ENCODE measurements around the gene TBCB.
"Not testable (repeated sequence)": the region's sequence is repeated elsewhere in the genome, so short reads cannot be mapped to it uniquely, and the experiment has no call there.

Gene TBCB, protein sequence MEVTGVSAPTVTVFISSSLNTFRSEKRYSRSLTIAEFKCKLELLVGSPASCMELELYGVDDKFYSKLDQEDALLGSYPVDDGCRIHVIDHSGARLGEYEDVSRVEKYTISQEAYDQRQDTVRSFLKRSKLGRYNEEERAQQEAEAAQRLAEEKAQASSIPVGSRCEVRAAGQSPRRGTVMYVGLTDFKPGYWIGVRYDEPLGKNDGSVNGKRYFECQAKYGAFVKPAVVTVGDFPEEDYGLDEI

GRCh38 chr19:36115453-36116343 lies at the start of gene TBCB:
TBCB (plus strand) TSS chr19:36115468; CDS start chr19:36115561, 93 bp downstream.
- DNase-seq: no peak

- no peak for DNase-seq
Observed at GRCh38 chr19:36067681-36068080, 47.6 kb upstream of the TBCB start.

DNA sequence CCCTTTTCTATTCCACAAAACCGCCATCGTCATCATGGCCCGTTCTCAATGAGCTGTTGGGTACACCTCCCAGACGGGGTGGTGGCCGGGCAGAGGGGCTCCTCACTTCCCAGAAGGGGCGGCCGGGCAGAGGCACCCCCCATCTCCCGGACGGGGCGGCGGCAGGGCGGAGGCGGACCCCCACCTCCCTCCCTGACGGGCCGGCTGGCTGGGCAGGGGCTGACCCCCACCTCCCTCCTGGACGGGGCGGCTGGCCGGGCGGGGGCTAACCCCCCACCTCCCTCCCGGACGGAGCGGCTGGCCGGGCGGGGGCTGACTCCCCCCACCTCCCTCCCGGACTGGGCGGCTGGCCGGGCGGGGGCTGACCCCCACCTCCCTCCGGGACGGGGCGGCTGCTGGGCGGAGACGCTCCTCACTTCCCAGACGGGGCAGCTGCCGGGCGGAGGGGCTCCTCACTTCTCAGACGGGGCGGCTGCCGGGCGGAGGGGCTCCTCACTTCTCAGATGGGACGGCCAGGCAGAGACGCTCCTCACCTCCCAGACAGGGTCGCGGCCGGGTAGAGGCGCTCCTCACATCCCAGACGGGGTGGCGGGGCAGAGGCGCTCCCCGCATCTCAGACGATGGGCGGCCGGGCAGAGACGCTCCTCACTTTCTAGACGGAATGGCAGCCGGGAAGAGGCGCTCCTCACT lies 46.3 kb upstream of the TBCB start:
- not testable (repeated sequence) for DNase-seq

- DNase-seq: no peak
Observed at GRCh38 chr19:36072081-36072480, 43.2 kb upstream of the TBCB start.

- DNase-seq: no peak
Observed at GRCh38 chr19:36073121-36073876, 42.0 kb upstream of the TBCB start.

GRCh38 chr19:36079389-36079945 lies 35.8 kb upstream of the TBCB start:
- no peak for DNase-seq

- no peak for DNase-seq
Observed at GRCh38 chr19:36081385-36081784, 33.9 kb upstream of the TBCB start.

GRCh38 chr19:36081894-36082293 lies 33.4 kb upstream of the TBCB start:
- no peak for DNase-seq

DNA sequence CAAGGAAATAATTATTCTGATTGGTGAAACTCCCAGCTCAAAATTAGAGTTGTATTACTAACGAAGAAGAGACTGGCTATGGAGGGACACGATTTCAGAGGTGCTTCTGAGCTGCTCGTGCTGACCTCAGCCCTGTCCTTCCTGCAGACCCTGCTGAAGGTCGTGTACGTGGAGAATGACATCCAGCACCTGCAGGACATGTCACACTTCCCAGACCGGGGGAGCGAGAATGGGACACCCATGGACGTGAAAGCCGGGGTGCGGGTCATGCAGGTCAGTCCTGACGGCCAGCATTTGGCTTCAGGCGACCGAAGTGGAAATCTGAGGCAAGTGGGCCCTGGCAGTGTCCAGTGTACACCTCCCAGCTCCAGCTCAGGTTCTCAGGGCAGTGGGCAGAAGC lies 32.4 kb upstream of the TBCB start:
- DNase-seq: no peak

- DNase-seq: no peak
Observed at GRCh38 chr19:36084231-36085009, 30.8 kb upstream of the TBCB start.

- DNase-seq: no peak
Observed at GRCh38 chr19:36086326-36086725, 28.9 kb upstream of the TBCB start.

DNA sequence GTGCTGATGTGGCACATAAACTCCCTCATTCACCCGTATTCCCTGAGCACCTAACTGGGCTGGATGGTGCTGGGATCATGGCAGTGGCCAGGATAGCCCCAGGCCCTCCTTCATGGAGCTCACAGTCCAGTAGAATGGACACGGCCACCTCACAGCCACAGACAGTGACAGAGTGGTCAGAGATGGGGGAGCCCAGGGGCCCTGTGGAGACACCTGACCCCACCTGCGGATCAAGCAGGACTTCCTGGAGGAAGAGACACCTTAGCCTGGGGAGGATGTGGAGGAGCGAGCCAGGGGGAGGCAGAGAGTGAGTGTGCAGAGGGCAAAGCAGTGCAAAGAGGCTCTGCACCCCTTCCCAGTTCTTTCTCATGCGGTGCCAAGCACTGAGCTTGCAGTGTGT lies 25.4 kb upstream of the TBCB start:
- DNase-seq: no peak

DNA sequence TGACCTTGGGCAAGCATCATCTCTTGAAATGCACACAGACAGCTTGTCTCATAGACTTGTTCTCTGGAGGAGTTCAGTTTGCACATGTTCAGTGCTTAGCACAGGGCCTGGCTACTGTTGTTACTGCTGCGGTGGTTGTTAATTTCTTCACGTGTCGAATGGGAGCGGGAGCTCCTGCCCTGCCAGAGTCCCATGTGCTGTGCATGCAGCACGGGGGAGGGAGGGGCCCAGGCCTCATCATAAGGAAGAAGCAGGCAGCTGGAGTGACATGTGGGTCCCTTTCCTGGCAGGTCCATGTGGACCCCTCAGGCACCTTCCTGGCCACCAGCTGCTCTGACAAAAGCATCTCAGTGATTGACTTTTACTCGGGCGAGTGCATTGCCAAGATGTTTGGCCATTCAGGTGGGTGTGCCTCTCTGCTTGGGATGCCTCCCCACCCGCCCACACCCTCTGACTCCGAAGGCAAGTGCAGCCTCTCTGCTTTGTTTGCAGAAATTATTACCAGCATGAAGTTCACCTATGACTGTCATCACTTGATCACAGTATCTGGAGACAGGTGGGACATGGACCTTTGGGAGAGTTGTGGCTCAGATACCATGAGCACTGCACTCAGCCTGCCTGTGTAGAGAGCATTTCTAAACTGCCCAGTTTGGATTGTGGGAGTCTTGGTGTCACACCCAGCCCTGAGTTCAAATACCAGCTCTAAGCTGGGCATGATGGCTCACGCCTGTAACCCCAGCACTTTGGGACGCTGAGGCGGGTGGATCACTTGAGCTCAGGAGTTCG lies 24.2 kb upstream of the TBCB start:
- DNase-seq: no peak

DNA sequence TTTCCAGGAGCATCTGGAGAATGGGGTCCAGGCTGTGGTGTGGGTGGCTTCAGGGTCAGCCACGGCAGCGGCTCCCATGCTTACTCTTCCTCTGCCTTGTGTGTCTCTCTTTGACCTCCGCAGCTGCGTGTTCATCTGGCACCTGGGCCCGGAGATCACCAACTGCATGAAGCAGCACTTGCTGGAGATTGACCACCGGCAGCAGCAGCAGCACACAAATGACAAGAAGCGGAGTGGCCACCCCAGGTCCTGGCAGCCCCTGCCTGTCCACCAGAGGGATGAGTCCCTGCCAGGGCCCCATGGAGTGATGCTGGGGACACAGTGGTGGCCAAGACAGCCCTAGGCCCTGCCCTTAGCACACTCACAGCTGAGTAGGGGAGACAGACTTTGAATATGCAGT lies 22.7 kb upstream of the TBCB start:
- DNase-seq: no peak

GRCh38 chr19:36093146-36093662 lies 22.1 kb upstream of the TBCB start:
- DNase-seq: no peak

GRCh38 chr19:36093687-36094086 lies 21.6 kb upstream of the TBCB start:
- no peak for DNase-seq

- no peak for DNase-seq
Observed at GRCh38 chr19:36097036-36097435, 18.2 kb upstream of the TBCB start.

GRCh38 chr19:36099166-36099785 lies 16.0 kb upstream of the TBCB start:
- DNase-seq: no peak

GRCh38 chr19:36100476-36100875 lies 14.8 kb upstream of the TBCB start:
- no peak for DNase-seq
